ENCODE results near the gene UBE3C.

Gene UBE3C

DNA sequence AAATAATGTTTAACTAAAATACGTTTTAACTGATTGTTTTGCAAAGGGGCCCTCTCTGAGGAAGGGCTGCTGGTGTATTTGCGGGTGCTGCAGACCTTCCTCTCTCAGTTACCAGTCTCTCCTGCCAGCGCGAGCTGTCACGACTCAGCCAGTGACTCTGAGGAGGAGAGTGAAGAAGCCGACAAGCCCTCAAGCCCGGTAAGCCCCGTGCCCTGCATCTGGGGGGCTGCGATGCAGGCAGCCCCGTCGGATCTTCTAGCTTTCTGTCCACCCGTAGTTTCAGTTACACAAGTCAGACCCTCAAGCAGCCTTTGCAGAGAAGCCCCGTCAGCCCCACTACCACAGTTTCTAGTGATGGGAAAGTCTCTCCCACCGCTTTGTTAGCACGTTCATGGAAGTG is 45.1 kb downstream of the UBE3C start:
- Histone ChIP-seq H3K4me1 (ENCODE audit: insufficient read depth, low read length) (peaks cover 5% of the 10 kb centered on the region), H3K9me3 (ENCODE audit: insufficient read depth, low read depth, low read length) (no peaks in the 10 kb centered on the region), H3K9ac (ENCODE audit: low read depth, low read length) (no peak overlapping the region), H3K27ac (ENCODE audit: low read length) (no peak overlapping the region), H3K27me3 (ENCODE audit: insufficient read depth, low read length) (no peaks in the 10 kb centered on the region), H3K36me3 (ENCODE audit: insufficient read depth, low read depth, low read length) (peaks cover 99% of the 10 kb centered on the region), H3K4me3 (ENCODE audit: low read length) (no peak overlapping the region)

DNA sequence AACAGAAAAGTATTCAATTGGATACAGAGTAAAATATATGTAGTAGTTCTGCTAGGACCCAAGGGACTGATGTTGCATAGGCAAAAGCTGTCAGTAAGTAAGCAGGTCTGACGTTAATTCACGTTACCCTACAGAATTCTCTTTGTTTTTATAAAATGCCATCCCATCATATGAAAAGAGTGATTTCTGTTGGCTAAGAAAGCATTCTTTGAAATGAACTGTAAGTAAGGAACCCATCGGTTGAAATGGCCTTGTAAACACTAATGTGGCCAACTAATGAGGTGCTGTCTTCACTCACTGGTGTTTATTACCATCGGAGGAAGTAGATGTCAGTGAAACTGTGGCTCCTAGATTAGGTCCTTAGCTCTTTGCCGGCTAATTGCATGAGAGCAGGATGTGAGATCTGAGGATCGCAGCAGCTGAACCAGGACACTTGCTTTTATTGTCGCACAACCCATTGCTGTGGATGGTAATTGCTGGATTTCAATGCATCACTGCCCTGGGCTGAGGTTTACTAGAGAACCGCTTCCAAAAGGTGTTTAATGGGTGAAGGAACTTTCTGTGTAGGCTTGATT is 49.5 kb downstream of the UBE3C start:
- Histone ChIP-seq H3K4me3 (ENCODE audit: low read length) (no peak overlapping the region), H3K27me3 (ENCODE audit: insufficient read depth, low read length) (no peaks in the 10 kb centered on the region), H3K4me1 (ENCODE audit: insufficient read depth, low read length) (peaks cover 7% of the 10 kb centered on the region), H3K9me3 (ENCODE audit: insufficient read depth, low read depth, low read length) (no peaks in the 10 kb centered on the region), H3K9ac (ENCODE audit: low read depth, low read length) (no peak overlapping the region), H3K27ac (ENCODE audit: low read length) (no peak overlapping the region), H3K36me3 (ENCODE audit: insufficient read depth, low read depth, low read length) (peaks cover 99% of the 10 kb centered on the region)

GRCh38 chr7:157189405-157189804 is 50.7 kb downstream of the UBE3C start:
- Histone ChIP-seq H3K4me3 (ENCODE audit: low read length) (no peak overlapping the region), H3K36me3 (ENCODE audit: insufficient read depth, low read depth, low read length) (peaks cover 99% of the 10 kb centered on the region), H3K27ac (ENCODE audit: low read length) (no peak overlapping the region), H3K27me3 (ENCODE audit: insufficient read depth, low read length) (no peaks in the 10 kb centered on the region), H3K9me3 (ENCODE audit: insufficient read depth, low read depth, low read length) (no peaks in the 10 kb centered on the region), H3K4me1 (ENCODE audit: insufficient read depth, low read length) (peaks cover 7% of the 10 kb centered on the region), H3K9ac (ENCODE audit: low read depth, low read length) (no peak overlapping the region)

DNA sequence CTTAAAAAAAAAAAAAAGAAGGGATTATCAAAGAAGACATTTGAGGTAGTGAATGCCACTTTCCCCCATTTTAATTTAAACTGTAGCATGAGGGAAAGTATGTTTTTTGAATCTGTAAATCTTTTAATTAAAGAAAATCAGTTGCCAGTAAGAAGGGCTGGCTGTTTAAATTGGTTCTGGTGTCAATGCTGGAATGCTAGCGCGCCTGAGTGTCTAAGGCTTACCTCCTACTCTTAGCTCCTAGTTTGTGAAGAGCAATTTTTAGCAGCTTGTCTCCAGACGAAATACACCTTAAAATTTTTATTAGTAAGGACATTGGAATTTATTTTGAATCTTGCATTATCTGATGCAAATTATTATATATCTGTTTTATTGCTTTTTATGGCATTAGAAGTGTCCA is 54.1 kb downstream of the UBE3C start:
- Histone ChIP-seq H3K4me1 (ENCODE audit: insufficient read depth, low read length) (peaks cover 7% of the 10 kb centered on the region), H3K36me3 (ENCODE audit: insufficient read depth, low read depth, low read length) (peaks cover 97% of the 10 kb centered on the region), H3K9ac (ENCODE audit: low read depth, low read length) (no peak overlapping the region), H3K27ac (ENCODE audit: low read length) (no peak overlapping the region), H3K27me3 (ENCODE audit: insufficient read depth, low read length) (no peaks in the 10 kb centered on the region), H3K4me3 (ENCODE audit: low read length) (no peak overlapping the region), H3K9me3 (ENCODE audit: insufficient read depth, low read depth, low read length) (no peaks in the 10 kb centered on the region)

DNA sequence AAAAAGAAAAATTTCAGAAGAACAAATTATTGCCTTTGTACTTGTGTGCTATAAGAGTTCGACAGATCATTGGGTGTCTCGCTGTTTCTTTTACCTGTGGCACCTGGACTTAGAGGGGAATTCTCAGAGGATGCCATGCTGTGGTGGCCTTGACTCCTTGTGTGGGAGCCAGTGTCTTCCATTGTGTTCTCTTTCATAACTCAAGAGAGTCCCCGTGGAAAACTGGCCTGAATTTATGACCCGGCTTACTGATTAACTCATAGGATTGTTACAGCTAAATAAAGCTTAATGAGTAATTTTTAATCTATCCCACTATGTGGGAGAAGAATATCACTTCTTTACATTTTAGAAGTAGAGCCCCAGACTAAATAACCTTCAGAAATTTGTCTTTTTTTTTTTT is 54.5 kb downstream of the UBE3C start:
- no peaks in the 10 kb centered on the region for H3K9me3 ChIP-seq (ENCODE audit: insufficient read depth, low read depth, low read length)
- no peaks in the 10 kb centered on the region for H3K27me3 ChIP-seq (ENCODE audit: insufficient read depth, low read length)
- H3K4me1 ChIP-seq (ENCODE audit: insufficient read depth, low read length), result peaks cover 5% of the 10 kb centered on the region
- H3K36me3 ChIP-seq (ENCODE audit: insufficient read depth, low read depth, low read length), result peaks cover 97% of the 10 kb centered on the region
- H3K27ac ChIP-seq (ENCODE audit: low read length), result no peak overlapping the region
- H3K9ac ChIP-seq (ENCODE audit: low read depth, low read length), result no peak overlapping the region
- no peak overlapping the region for H3K4me3 ChIP-seq (ENCODE audit: low read length)

- no peak overlapping the region for H3K27ac ChIP-seq (ENCODE audit: low read length)
- H3K9me3 ChIP-seq (ENCODE audit: insufficient read depth, low read depth, low read length), result no peaks in the 10 kb centered on the region
- peaks cover 92% of the 10 kb centered on the region for H3K36me3 ChIP-seq (ENCODE audit: insufficient read depth, low read depth, low read length)
- H3K27me3 ChIP-seq (ENCODE audit: insufficient read depth, low read length), result no peaks in the 10 kb centered on the region
- no peak overlapping the region for H3K4me3 ChIP-seq (ENCODE audit: low read length)
- no peak overlapping the region for H3K9ac ChIP-seq (ENCODE audit: low read depth, low read length)
- H3K4me1 ChIP-seq (ENCODE audit: insufficient read depth, low read length), result no peaks in the 10 kb centered on the region
Measured at GRCh38 chr7:157194948-157195347, 56.2 kb downstream of the UBE3C start.

DNA sequence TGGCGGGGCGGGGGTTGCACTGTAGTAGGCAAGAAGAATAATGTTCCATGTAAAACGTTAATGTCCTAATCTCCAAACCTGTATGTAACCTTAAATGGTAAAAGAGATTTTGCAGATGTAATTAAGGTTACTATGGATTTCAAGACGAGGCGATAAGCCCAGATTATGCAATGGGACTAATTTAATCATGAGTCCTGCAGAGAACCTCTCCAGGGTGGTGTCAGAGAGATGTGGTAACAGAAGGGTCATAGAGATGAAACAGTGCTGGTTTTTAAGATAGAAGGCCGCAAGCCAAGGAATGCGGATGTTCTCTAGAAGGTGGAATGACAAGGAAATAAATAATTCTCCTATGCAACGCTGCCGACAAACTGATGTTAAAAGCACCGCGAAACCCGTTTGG is 57.1 kb downstream of the UBE3C start:
- peaks cover 86% of the 10 kb centered on the region for H3K36me3 ChIP-seq (ENCODE audit: insufficient read depth, low read depth, low read length)
- no peaks in the 10 kb centered on the region for H3K27me3 ChIP-seq (ENCODE audit: insufficient read depth, low read length)
- H3K27ac ChIP-seq (ENCODE audit: low read length), result no peak overlapping the region

GRCh38 chr7:157204134-157204533 is 65.4 kb downstream of the UBE3C start:
- Histone ChIP-seq H3K27ac (ENCODE audit: low read length) (no peak overlapping the region), H3K36me3 (ENCODE audit: insufficient read depth, low read depth, low read length) (peaks cover 73% of the 10 kb centered on the region), H3K9ac (ENCODE audit: low read depth, low read length) (no peak overlapping the region), H3K27me3 (ENCODE audit: insufficient read depth, low read length) (no peaks in the 10 kb centered on the region), H3K4me3 (ENCODE audit: low read length) (no peak overlapping the region), H3K9me3 (ENCODE audit: insufficient read depth, low read depth, low read length) (no peaks in the 10 kb centered on the region), H3K4me1 (ENCODE audit: insufficient read depth, low read length) (no peaks in the 10 kb centered on the region)

More for the DNA sequence above, 57.1 kb downstream of the UBE3C start:
- H3K9ac ChIP-seq (ENCODE audit: low read depth, low read length), result no peak overlapping the region
- no peaks in the 10 kb centered on the region for H3K9me3 ChIP-seq (ENCODE audit: insufficient read depth, low read depth, low read length)
- no peaks in the 10 kb centered on the region for H3K4me1 ChIP-seq (ENCODE audit: insufficient read depth, low read length)
- H3K4me3 ChIP-seq (ENCODE audit: low read length), result no peak overlapping the region

DNA sequence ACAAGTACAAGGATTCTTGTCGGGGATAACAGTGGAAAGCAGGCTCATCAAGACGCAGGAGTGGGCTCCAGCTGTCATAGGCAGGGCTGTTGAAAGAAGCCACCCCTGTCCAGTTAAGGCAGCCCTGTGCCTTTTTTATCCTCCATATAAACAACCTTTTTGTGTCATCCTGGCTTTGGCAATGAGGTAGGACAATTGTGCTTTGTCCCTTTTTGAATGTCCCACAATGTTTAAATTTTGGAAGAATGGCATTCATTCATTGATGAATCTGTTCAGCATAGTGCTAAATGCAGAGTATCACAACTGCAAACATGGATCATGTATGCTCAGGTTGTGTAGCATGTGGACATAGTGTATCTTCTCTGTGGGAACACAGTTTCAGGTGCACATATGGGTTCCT is 66.7 kb downstream of the UBE3C start:
- Histone ChIP-seq H3K27ac (ENCODE audit: low read length) (no peak overlapping the region), H3K9ac (ENCODE audit: low read depth, low read length) (no peak overlapping the region), H3K27me3 (ENCODE audit: insufficient read depth, low read length) (no peaks in the 10 kb centered on the region), H3K36me3 (ENCODE audit: insufficient read depth, low read depth, low read length) (peaks cover 77% of the 10 kb centered on the region), H3K9me3 (ENCODE audit: insufficient read depth, low read depth, low read length) (no peaks in the 10 kb centered on the region), H3K4me1 (ENCODE audit: insufficient read depth, low read length) (no peaks in the 10 kb centered on the region), H3K4me3 (ENCODE audit: low read length) (no peak overlapping the region)

DNA sequence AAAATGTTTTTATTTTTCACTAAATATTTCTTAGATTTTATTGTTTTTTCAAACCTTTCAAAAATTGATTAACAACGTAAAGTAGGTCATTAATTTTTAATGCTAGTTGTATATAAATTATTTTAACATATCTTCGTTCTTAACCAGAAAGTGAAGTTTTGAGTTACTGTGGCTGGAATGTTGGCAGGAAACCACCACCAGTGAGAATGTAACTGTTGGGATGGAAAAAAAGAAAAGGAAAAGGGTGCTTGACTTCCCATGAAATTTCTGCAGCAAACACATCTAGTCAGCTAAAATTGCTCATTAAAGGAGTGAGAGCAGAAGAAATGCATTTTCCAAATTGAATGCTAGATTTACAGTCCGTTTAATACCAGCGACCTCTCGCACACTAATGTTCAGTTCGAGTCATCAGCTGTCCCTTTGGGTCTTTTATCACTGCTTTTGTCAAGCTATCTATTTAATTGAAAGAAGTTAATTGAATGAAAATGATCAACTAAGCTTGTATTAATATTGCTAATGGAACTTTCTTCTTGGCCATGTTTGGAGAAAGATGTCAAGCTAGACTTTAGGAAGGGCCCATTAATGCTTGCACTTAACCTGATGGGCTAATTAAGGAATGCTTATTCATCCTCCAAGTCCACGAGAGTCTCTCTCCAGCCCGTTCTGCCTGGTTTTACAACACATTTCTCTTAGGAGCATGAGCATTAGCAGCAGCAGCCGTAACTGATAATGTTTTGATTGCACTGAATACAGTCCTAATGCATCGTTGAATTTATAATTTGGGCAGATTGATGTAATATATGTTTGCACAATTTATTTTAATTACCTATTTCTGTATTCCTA is 70.1 kb downstream of the UBE3C start:
- no peaks in the 10 kb centered on the region for H3K4me1 ChIP-seq (ENCODE audit: insufficient read depth, low read length)
- peaks cover 86% of the 10 kb centered on the region for H3K36me3 ChIP-seq (ENCODE audit: insufficient read depth, low read depth, low read length)
- no peak overlapping the region for H3K27ac ChIP-seq (ENCODE audit: low read length)
- no peak overlapping the region for H3K4me3 ChIP-seq (ENCODE audit: low read length)
- no peaks in the 10 kb centered on the region for H3K9me3 ChIP-seq (ENCODE audit: insufficient read depth, low read depth, low read length)
- H3K27me3 ChIP-seq (ENCODE audit: insufficient read depth, low read length), result no peaks in the 10 kb centered on the region
- H3K9ac ChIP-seq (ENCODE audit: low read depth, low read length), result no peak overlapping the region

DNA sequence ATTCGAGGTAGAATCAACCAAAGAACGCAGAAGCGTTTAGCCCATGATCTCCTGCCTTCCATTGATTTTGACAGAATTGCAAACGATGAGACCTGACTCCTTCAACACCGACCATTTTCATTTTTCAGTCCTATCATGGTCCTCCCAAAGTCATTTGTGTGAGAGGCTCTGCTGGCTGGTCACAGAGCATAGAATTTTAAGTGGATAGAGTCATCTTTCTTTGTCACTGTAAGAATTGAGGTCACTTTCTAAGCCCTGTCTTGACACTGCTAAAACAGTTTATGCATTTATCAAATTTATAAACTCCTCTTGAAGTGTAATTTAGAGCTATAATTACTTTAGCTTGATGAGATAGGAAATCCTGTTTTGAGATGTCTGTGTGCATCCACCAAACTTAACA is 72.0 kb downstream of the UBE3C start:
- no peaks in the 10 kb centered on the region for H3K27me3 ChIP-seq (ENCODE audit: insufficient read depth, low read length)
- H3K4me1 ChIP-seq (ENCODE audit: insufficient read depth, low read length), result no peaks in the 10 kb centered on the region
- H3K4me3 ChIP-seq (ENCODE audit: low read length), result no peak overlapping the region
- H3K9ac ChIP-seq (ENCODE audit: low read depth, low read length), result no peak overlapping the region
- H3K9me3 ChIP-seq (ENCODE audit: insufficient read depth, low read depth, low read length), result no peaks in the 10 kb centered on the region
- H3K36me3 ChIP-seq (ENCODE audit: insufficient read depth, low read depth, low read length), result peaks cover 76% of the 10 kb centered on the region
- no peak overlapping the region for H3K27ac ChIP-seq (ENCODE audit: low read length)

GRCh38 chr7:157211690-157212089 is 73.0 kb downstream of the UBE3C start:
- Histone ChIP-seq H3K27me3 (ENCODE audit: insufficient read depth, low read length) (no peaks in the 10 kb centered on the region), H3K9ac (ENCODE audit: low read depth, low read length) (no peak overlapping the region), H3K27ac (ENCODE audit: low read length) (no peak overlapping the region), H3K36me3 (ENCODE audit: insufficient read depth, low read depth, low read length) (peaks cover 75% of the 10 kb centered on the region), H3K4me3 (ENCODE audit: low read length) (no peak overlapping the region), H3K9me3 (ENCODE audit: insufficient read depth, low read depth, low read length) (no peaks in the 10 kb centered on the region), H3K4me1 (ENCODE audit: insufficient read depth, low read length) (no peaks in the 10 kb centered on the region)

Measured in iPS-20b (cell line).